PFSK-1 (cell line): ENCODE results near the gene EEPD1.

Source experiments
- FOXP2 ChIP-seq: optimal IDR thresholded peaks from 2 replicates; pipeline ENCODE3; 2011; ENCODE audit warnings: borderline replicate concordance, control low read depth, inconsistent platforms; ENCODE audit not compliant: insufficient read depth; ENCODE audit errors: extremely low read length, extremely low read depth
- POLR2AphosphoS5 ChIP-seq: IDR thresholded peaks from 2 replicates; pipeline ENCODE4 v1.6.1; 2012; ENCODE audit warnings: low read depth, mild to moderate bottlenecking, control low read depth, low read length, moderate library complexity
- REST ChIP-seq, 2 experiments: IDR thresholded peaks; 2 replicates each; pipeline versions ENCODE4 v1.6.1 to v1.8.0; 2011 to 2012; ENCODE audit warnings: low read depth in 2 of 2, low read length in 2 of 2, control low read depth in 1 of 2, inconsistent platforms in 1 of 2, mild to moderate bottlenecking in 1 of 2, moderate library complexity in 1 of 2; ENCODE audit not compliant: insufficient read depth in 1 of 2
- SIN3A ChIP-seq: IDR thresholded peaks from 2 replicates; pipeline ENCODE4 v1.6.1; 2012; ENCODE audit warnings: mild to moderate bottlenecking, low read length, moderate library complexity, borderline replicate concordance; ENCODE audit not compliant: insufficient read depth
- TAF1 ChIP-seq: IDR thresholded peaks from 2 replicates; pipeline ENCODE4 v1.6.1; 2012; ENCODE audit warnings: low read length, control low read depth, borderline replicate concordance; ENCODE audit not compliant: insufficient read depth

The EEPD1 gene

GRCh38 chr7:36238138-36238537 is 85.1 kb downstream of the EEPD1 start:
- TF ChIP-seq FOXP2 (no peak), SIN3A (no peak), POLR2AphosphoS5 (no peak)

- TF ChIP-seq SIN3A (no peak), REST (IDR thresholded peaks at IDR 0.05; ENCODE audit: insufficient read depth in 1 of 2, low read depth in 2 of 2, low read length in 2 of 2) (no peak), TAF1 (no peak), POLR2AphosphoS5 (no peak), FOXP2 (no peak)
These were observed 91.4 kb downstream of the EEPD1 start for GRCh38 chr7:36244429-36244828.

GRCh38 chr7:36245684-36246299 is 92.7 kb downstream of the EEPD1 start:
- TF ChIP-seq POLR2AphosphoS5 (no peak), SIN3A (no peak), FOXP2 (no peak), TAF1 (no peak), REST (IDR thresholded peaks at IDR 0.05; ENCODE audit: insufficient read depth in 1 of 2, low read depth in 2 of 2, low read length in 2 of 2) (no peak)

- TF ChIP-seq REST (IDR thresholded peaks at IDR 0.05; ENCODE audit: insufficient read depth in 1 of 2, low read depth in 2 of 2, low read length in 2 of 2) (no peak), SIN3A (no peak), TAF1 (no peak), FOXP2 (no peak), POLR2AphosphoS5 (no peak)
These were observed 96.0 kb downstream of the EEPD1 start for GRCh38 chr7:36249091-36249490.

GRCh38 chr7:36253699-36254098 is 100.6 kb downstream of the EEPD1 start:
- TF ChIP-seq TAF1 (no peak), SIN3A (no peak), POLR2AphosphoS5 (no peak), REST (IDR thresholded peaks at IDR 0.05; ENCODE audit: insufficient read depth in 1 of 2, low read depth in 2 of 2, low read length in 2 of 2) (no peak), FOXP2 (no peak)
